Lung (tissue), 12 donors: ENCODE measurements around the gene FNIP2. TPM values are rescaled to one million over a fixed set of nuclear protein-coding genes. Genes with fewer than 3 reads are reported as not detected.
"Not testable (repeated sequence)": the region's sequence is repeated elsewhere in the genome, so short reads cannot be mapped to it uniquely, and the experiment has no call there.

Experiments used
- ATAC-seq: fragments of 200-7000 bp; cut with Tn5 transposase; one replicate; pipeline ENCODE4 v1.9.1; 2020; ENCODE audit warnings: moderate number of reproducible peaks; ENCODE audit not compliant: insufficient read depth, low FRiP score
- DNase-seq, 3 donors: peaks; one replicate each; pipeline ENCODE4 v3.0.0-alpha.2; 2013 to 2017
- H3K27ac ChIP-seq, 2 donors: one replicate each; pipeline ENCODE4 v1.5.1; 2013; ENCODE audit warnings: mild to moderate bottlenecking in 2 of 2, moderate library complexity in 2 of 2, control low read depth in 1 of 2, inconsistent platforms in 1 of 2, low read depth in 1 of 2, low read length in 1 of 2
- H3K27me3 ChIP-seq, 3 donors: one replicate each; pipeline ENCODE4 v1.5.1; 2013; ENCODE audit warnings: low read length in 2 of 3; ENCODE audit not compliant: control insufficient read depth in 3 of 3, insufficient read depth in 3 of 3
- H3K36me3 ChIP-seq, 4 donors: one replicate each; pipeline ENCODE4 v1.5.1; 2013; ENCODE audit warnings: low read length in 4 of 4, mild to moderate bottlenecking in 1 of 4, moderate library complexity in 1 of 4; ENCODE audit not compliant: control insufficient read depth in 4 of 4, insufficient read depth in 4 of 4
- H3K4me1 ChIP-seq, 5 donors: one replicate each; pipeline ENCODE4 v1.5.1; 2013; ENCODE audit warnings: low read length in 5 of 5, mild to moderate bottlenecking in 2 of 5, moderate library complexity in 1 of 5; ENCODE audit not compliant: control insufficient read depth in 5 of 5, insufficient read depth in 5 of 5
- H3K4me3 ChIP-seq: one replicate; pipeline ENCODE4 v1.5.1; 2013; ENCODE audit warnings: mild to moderate bottlenecking, control low read depth, moderate library complexity
- H3K9ac ChIP-seq, 2 donors: one replicate each; pipeline ENCODE4 v1.5.1; 2013; ENCODE audit warnings: low read length in 2 of 2, control low read depth in 1 of 2; ENCODE audit not compliant: insufficient read depth in 1 of 2
- H3K9me3 ChIP-seq, 4 donors: one replicate each; pipeline ENCODE4 v1.5.1; 2013; ENCODE audit warnings: low read length in 3 of 4, mild to moderate bottlenecking in 1 of 4, moderate library complexity in 1 of 4; ENCODE audit not compliant: control insufficient read depth in 4 of 4, insufficient read depth in 3 of 4
- WGBS, 2 donors: extraction: QIAGEN DNeasy Blood & Tissue Kit; methylation state at CpG; one replicate each; pipeline ENCODE4 v1.1.7; 2013; 5-methylcytosine and 5-hydroxymethylcytosine counted together
- polyA plus RNA-seq, 2 donors: library from polyadenylated mRNA; stranded (reverse); fragments of 200-250 nt; gene quantifications; one replicate each; pipeline ENCODE4 v1.2.1, GENCODE V29; 2013
- total RNA-seq, 2 donors: library from RNA; depleted of rRNA in 1 of 2; stranded (reverse); fragments of >200 nt in 1 of 2; gene quantifications; one replicate each; pipeline ENCODE4 v1.2.1, GENCODE V29; 2014 to 2021
- TF ChIP-seq, protein P1 (sequence below): IDR thresholded peaks from 2 replicates; pipeline ENCODE4 v1.5.1; 2012; ENCODE audit warnings: mild to moderate bottlenecking; ENCODE audit errors: control extremely low read depth, extremely low read depth
- donor health status: control.
- donor health status: control.
- donor health status: Bipolar disorder and iron deficiency.
- donor health status: healthy.
- donor health status: DM: yes; HTN: yes; CAD: no.

The FNIP2 gene
- total and polyA plus RNA-seq, 4 donors = 12.1 to 150 (median 44.6) TPM

DNA sequence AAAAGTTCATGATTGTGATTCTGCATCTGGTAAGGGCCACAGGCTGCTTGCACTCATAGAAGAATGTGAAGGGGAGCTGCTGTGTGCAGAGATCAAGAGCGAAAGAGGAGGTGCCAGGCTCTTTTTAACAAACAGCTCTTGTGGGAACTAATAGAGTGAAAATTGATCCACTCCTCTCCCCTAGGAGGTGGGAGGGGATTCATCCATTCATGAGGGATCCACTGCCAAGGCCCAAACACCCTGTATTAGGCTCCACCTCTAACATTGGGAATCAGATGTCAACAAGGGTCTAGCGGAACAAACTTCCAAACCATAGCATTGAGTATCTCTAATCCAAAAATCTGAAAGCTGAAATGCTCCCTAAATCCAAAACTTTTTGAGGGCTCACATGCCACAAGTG is 29.2 kb upstream of the FNIP2 start:
- Histone ChIP-seq H3K4me1 (no peaks in the 10 kb centered on the region), H3K27me3 (no peaks in the 10 kb centered on the region), H3K9me3 (no peaks in the 10 kb centered on the region), H3K36me3 (no peaks in the 10 kb centered on the region), H3K4me3 (no peak overlapping the region), H3K9ac (no peak overlapping the region), H3K27ac (no peak overlapping the region)
- WGBS, 2 donors = 94 to 95% methylated on average over 2 of the region's 2 CpGs
- TF ChIP-seq, protein P1, sequence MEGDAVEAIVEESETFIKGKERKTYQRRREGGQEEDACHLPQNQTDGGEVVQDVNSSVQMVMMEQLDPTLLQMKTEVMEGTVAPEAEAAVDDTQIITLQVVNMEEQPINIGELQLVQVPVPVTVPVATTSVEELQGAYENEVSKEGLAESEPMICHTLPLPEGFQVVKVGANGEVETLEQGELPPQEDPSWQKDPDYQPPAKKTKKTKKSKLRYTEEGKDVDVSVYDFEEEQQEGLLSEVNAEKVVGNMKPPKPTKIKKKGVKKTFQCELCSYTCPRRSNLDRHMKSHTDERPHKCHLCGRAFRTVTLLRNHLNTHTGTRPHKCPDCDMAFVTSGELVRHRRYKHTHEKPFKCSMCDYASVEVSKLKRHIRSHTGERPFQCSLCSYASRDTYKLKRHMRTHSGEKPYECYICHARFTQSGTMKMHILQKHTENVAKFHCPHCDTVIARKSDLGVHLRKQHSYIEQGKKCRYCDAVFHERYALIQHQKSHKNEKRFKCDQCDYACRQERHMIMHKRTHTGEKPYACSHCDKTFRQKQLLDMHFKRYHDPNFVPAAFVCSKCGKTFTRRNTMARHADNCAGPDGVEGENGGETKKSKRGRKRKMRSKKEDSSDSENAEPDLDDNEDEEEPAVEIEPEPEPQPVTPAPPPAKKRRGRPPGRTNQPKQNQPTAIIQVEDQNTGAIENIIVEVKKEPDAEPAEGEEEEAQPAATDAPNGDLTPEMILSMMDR = no peak
- DNase-seq (no peak), ATAC-seq (no peak)

GRCh38 chr4:158741326-158742021 is 27.4 kb upstream of the FNIP2 start:
- Histone ChIP-seq H3K36me3 (no peaks in the 10 kb centered on the region), H3K9ac (no peak overlapping the region), H3K4me1 (no peaks in the 10 kb centered on the region), H3K27me3 (no peaks in the 10 kb centered on the region), H3K9me3 (no peaks in the 10 kb centered on the region), H3K27ac (no peak overlapping the region), H3K4me3 (no peak overlapping the region)
- TF ChIP-seq, protein P1 = no peak
- DNase-seq (peak in 2 of 3 donors; percentile 21 to 40), ATAC-seq (no peak)
- 83 to 88% methylated on average over 3 of the region's 3 CpGs for WGBS, 2 donors

DNA sequence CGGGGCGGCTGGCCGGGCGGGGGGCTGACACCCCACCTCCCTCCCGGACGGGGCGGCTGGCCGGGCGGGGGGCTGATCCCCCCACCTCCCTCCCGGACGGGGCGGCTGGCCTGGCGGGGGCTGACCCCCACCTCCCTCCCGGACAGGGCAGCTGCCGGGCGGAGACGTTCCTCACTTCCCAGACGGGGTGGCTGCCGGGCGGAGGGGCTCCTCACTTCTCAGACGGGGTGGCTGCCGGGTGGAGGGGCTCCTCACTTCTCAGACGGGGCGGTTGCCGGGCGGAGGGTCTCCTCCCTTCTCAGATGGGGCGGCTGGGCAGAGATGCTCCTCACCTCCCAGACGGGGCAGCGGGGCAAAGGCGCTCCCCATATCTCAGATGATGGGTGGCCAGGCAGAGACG is 22.3 kb upstream of the FNIP2 start:
- ATAC-seq, H3K27ac ChIP-seq, H3K36me3 ChIP-seq, H3K27me3 ChIP-seq, DNase-seq, H3K4me1 ChIP-seq, H3K4me3 ChIP-seq, H3K9me3 ChIP-seq, H3K9ac ChIP-seq: not testable (repeated sequence)
- WGBS, 2 donors = 81 to 96% methylated on average over 6 to 24 of the region's 31 CpGs

GRCh38 chr4:158750379-158750778 is 18.4 kb upstream of the FNIP2 start:
- DNase-seq = no peak
- H3K27ac ChIP-seq = no peak overlapping the region
- WGBS, 2 donors = 76 to 91% methylated on average over 3 of the region's 3 CpGs
- no peaks in the 10 kb centered on the region for H3K4me1 ChIP-seq
- H3K36me3 ChIP-seq = no peaks in the 10 kb centered on the region
- no peaks in the 10 kb centered on the region for H3K9me3 ChIP-seq
- ATAC-seq = no peak
- no peak overlapping the region for H3K4me3 ChIP-seq
- TF ChIP-seq, protein P1 = no peak
- no peaks in the 10 kb centered on the region for H3K27me3 ChIP-seq
- H3K9ac ChIP-seq = no peak overlapping the region
